ENCODE measurements around the gene UNK. TPM values are rescaled to one million over a fixed set of nuclear protein-coding genes. Genes with fewer than 3 reads are reported as not detected.
A peak's percentile ranks its signal among the peaks of the same experiment; 100 is the strongest.

The UNK gene
- total and polyA plus RNA-seq, 11 donors = 11.3 to 27.5 (median 16.3) TPM

DNA sequence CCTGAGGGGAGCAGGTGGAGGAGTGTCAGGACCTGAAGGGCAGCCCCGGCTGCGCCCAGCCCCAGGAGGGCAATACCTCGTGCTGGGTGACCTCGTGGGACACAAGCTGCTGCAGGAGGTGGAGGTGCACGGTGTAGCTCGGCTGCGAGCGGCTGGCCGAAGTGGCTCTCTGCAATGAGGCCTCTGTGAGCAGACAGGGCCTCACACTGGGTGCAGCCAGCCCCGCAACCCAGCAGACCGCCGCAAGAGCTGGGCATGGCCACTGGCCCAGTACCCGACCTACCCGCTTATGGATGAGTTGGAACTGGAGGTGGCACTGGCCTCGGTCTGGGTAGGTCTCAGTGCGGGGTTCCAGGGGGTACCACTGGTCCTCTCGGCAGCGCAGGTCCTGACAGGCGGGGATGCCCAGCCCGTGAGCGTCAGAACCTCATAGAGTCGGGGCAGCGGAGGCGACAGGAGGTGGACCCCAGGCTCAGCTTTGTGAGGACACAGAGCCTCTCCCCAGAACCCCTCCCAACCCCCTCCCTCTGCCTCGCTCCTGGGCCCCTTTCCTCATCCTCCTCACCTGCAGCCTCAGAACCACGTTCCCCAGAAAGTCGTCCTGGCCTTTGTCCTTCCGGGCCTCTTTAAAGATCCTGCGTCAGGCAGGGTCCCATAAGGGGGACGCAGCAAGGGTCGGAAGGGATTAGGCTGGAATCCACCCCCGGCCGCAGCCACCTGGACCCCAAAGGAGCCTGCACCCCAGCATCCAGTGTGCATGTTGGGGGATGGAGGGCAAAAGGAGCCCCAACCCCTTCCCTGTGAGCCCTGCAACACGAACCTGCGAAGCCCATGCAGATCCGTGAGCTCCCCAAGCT is 55.6 kb downstream of the UNK start:
- Histone ChIP-seq H3K27me3 (no peaks in the 10 kb centered on the region), H3K4me1 (peaks cover 6 to 24% (median 12%) of the 10 kb centered on the region in 12 donors), H3K4me3 (no peak overlapping the region), H3K27ac (no peak overlapping the region), H3K36me3 (peaks cover 0 to 43% (median 0%) of the 10 kb centered on the region in 9 donors), H3K9me3 (no peaks in the 10 kb centered on the region)
- DNase-seq (no peak), ATAC-seq (no peak)
- 91 to 94% (median 94%) methylated on average over 32 to 36 of the region's 36 CpGs for WGBS, 4 donors
- TF ChIP-seq, protein P1, sequence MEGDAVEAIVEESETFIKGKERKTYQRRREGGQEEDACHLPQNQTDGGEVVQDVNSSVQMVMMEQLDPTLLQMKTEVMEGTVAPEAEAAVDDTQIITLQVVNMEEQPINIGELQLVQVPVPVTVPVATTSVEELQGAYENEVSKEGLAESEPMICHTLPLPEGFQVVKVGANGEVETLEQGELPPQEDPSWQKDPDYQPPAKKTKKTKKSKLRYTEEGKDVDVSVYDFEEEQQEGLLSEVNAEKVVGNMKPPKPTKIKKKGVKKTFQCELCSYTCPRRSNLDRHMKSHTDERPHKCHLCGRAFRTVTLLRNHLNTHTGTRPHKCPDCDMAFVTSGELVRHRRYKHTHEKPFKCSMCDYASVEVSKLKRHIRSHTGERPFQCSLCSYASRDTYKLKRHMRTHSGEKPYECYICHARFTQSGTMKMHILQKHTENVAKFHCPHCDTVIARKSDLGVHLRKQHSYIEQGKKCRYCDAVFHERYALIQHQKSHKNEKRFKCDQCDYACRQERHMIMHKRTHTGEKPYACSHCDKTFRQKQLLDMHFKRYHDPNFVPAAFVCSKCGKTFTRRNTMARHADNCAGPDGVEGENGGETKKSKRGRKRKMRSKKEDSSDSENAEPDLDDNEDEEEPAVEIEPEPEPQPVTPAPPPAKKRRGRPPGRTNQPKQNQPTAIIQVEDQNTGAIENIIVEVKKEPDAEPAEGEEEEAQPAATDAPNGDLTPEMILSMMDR (IDR thresholded peaks at IDR 0.05) = no peak
- no peak for TF ChIP-seq POLR2A (IDR thresholded peaks at IDR 0.05)
- intact Hi-C loops (cut with DNase I) = loop anchor here in 2 of 10 donors (5.0 to 10.0 kb wide), 2 partner anchors 48 to 55 kb away; partner anchors contain the start of gene TRIM65 (in 1 of the 2)

DNA sequence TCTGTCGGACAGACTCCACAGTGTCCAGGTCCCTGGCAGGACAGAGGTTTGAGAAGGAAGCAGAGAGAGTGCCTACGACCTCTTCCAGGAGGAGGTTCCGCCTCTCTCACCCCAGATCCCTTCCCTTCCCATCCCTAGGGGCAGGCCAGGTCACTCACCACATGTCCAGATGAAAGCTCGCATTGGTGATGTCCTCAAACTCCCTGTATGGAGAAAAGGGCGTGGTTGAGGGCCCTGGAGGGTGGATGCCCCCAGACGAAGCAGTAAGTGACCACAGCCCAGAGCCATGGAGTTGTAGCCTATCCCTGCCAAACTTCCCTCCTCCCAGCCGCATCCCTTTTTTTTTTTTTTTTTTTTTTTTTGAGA is 56.2 kb downstream of the UNK start:
- TF ChIP-seq, protein P1 (IDR thresholded peaks at IDR 0.05) = no peak
- TF ChIP-seq POLR2A (IDR thresholded peaks at IDR 0.05) = no peak
- DNase-seq = no peak

DNA sequence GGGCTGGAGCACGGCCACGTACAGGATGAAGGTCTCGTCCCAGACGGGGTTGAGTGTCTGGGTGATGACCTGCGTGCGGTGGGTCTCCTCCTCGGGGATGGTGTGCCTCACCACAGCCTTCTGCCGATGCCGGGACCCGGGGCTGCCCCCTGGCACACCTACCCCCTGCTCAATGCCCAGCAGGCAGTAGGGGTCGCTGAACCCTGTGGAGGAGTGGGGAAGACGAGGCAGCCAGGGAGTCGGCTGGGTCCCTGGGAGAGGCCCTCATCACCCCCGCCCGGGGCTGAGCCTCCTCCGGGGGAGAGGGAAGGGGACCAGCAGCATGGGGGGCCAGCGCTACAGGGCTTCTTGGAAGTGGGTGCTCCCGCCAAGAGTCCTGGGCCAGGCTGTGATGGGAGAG is 57.8 kb downstream of the UNK start:
- Histone ChIP-seq H3K27ac (no peak overlapping the region), H3K4me1 (peaks cover 24 to 46% (median 33%) of the 10 kb centered on the region in 12 donors), H3K9me3 (no peaks in the 10 kb centered on the region), H3K27me3 (no peaks in the 10 kb centered on the region), H3K4me3 (peak overlapping the region in 1 of 12 donors; percentile 69), H3K36me3 (peaks cover 0 to 44% (median 19%) of the 10 kb centered on the region in 9 donors)
- DNase-seq (no peak), ATAC-seq (no peak)
- TF ChIP-seq POLR2A (IDR thresholded peaks at IDR 0.05) = no peak
- TF ChIP-seq, protein P1 (IDR thresholded peaks at IDR 0.05) = no peak
- WGBS, 4 donors = 87 to 92% (median 90%) methylated on average over 9 to 18 of the region's 18 CpGs
- intact Hi-C loops (cut with DNase I) = loop anchor here in 1 of 10 donors (10.0 kb wide), 1 partner anchor 52 kb away; the partner anchor contains the start of gene TRIM65

More for the DNA sequence above, 56.2 kb downstream of the UNK start:
- Histone ChIP-seq H3K27me3 (no peaks in the 10 kb centered on the region), H3K9me3 (no peaks in the 10 kb centered on the region), H3K4me1 (peaks cover 12 to 30% (median 18%) of the 10 kb centered on the region in 12 donors), H3K36me3 (peaks cover 0 to 39% (median 3%) of the 10 kb centered on the region in 9 donors), H3K27ac (no peak overlapping the region), H3K4me3 (no peak overlapping the region)
- intact Hi-C loops (cut with DNase I) = loop anchor here in 1 of 10 donors (10.0 kb wide), 1 partner anchor 54 kb away; the partner anchor contains the start of gene TRIM65
- 68 to 80% (median 74%) methylated on average over 6 to 7 of the region's 7 CpGs for WGBS, 4 donors
- ATAC-seq = no peak

DNA sequence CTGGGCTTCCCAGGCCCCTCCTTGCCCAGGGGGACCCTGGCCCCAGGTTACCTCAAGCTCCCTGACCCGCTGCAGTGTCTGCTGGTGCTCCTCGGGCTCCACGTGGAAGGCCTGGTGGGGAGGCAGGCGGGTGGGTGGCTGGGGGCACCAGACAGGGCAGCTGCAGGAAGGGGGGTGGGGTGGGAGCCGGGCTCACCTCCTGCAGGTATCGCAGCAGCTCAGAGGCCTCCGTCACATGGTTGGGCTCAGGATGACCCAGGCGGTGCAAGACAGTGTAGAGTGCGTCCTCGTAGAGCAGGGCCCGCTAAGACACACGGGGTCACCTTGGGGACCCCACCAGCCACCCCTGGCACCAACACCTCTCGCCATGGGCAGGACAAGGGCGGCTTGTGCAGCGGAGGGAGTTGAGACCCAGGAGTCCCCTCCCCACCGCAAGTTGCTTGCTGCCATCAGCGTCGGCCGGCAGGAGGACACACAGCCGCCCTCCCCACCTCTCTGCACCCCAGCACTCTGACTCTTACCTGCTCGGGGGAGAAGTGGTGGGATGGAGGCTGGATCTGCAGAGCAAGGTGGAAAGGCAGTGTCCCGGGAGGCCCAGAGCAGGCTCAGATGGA is 58.5 kb downstream of the UNK start:
- no peak for TF ChIP-seq POLR2A (IDR thresholded peaks at IDR 0.05)
- TF ChIP-seq, protein P1 (IDR thresholded peaks at IDR 0.05) = no peak
- DNase-seq (no peak), ATAC-seq (no peak)
- peaks cover 3 to 51% (median 26%) of the 10 kb centered on the region in 9 donors for H3K36me3 ChIP-seq
- no peaks in the 10 kb centered on the region for H3K9me3 ChIP-seq
- H3K27ac ChIP-seq = peak overlapping the region in 2 of 12 donors; percentile 88 to 90
- H3K4me3 ChIP-seq = peak overlapping the region in 9 of 12 donors; percentile 12 to 69 (median 32)
- intact Hi-C loops (cut with DNase I) = loop anchor here in 1 of 10 donors (10.0 kb wide), 1 partner anchor 52 kb away; the partner anchor contains the start of gene TRIM65
- H3K27me3 ChIP-seq = no peaks in the 10 kb centered on the region
- 88 to 93% (median 92%) methylated on average over 6 to 22 of the region's 22 CpGs for WGBS, 4 donors
- H3K4me1 ChIP-seq = peaks cover 27 to 52% (median 38%) of the 10 kb centered on the region in 12 donors

Measured in heart left ventricle (tissue), 16 donors.